Stimulated activated CD4-positive, alpha-beta T cell treated with anti-CD3 and anti-CD28 coated beads, Interleukin-12 subunit alpha, Interleukin-12 subunit beta, amount 100 ng/mL, for 4 hours (primary cell): ENCODE results near the gene S100A9.
"Not testable (repeated sequence)": the region's sequence is repeated elsewhere in the genome, so short reads cannot be mapped to it uniquely, and the experiment has no call there.

Source experiments
- DNase-seq: peaks from one replicate; pipeline ENCODE4 v3.0.0-alpha.2; 2020

The S100A9 gene

DNA sequence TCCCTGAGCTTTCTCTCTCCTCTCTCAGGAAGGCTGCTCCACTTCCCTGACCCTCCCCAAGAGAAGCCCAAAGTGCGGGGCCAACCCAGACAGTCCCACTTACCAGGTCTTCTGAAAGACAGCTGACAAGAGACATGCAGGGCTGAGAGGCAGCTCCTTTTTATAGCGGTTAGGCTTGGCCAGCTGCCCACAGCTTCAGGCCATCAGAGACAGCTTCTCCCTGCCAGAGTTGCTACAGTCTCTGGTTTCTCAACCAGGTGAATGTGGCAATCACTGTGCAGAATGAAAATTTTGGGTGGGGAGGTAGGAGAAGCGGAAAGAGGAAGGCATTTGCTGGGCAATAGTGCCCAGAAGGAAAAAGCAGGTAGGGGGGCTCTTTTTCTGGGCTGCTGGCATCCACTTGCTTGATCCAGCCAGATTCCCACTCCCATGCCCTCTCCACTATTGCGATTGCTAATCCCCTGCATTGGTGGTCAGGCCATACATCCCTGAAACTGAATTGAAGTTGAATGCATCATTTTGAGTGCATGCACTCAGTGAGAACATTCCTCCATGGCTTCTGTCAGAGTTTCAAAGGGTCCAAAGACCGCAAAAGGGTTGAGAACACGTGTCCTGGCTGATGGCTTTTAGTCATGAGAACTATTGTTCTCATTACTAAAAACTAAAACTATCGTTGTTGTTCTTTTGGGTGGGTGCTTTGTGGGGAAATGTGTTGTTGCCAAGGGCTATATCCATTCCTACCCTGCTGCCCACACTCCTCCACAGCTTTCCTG lies 33.5 kb downstream of the S100A9 start, which contains the start of gene S100A8:
S100A8 (minus strand) TSS at position 136 of the 773 bp plus-strand sequence. CDS start 538 bp downstream, outside the sequence.
- DNase-seq, result no peak

DNA sequence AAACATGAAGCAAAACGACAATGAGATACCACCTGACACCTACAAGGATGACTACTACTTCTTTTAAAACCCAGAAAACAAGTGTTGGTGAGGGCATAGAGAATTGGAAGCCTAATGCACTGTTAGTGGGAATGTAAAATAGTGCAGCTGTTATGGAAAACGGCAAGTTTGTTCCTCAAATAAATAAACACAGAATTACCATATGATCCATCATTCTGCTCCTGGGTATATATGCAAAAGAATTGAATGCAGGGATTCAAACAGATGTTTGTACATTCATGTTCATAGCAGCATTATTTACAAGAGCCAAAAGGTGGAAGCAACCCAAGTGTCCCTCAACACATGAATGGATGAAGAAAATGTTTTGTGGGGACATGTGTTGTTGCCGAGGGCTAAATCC lies 34.6 kb downstream of the S100A9 start:
- DNase-seq, result no peak

DNA sequence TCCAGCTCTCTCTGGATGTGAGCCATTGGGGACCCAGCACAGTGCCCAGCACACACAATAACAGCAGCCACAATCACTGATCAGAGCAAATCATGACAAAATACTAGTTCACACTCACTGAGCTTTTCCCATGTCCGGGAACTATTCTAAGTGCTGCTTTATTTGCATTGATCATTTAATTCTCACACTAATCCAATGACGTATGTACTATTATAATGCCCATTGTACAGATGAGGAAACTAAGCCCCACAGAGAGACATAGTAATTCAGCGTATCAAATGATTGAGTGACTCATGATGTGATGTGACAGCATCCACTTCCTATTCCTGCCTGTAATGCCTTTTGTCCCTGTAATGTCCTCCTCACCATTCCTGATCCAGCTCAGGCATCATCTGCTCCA lies 35.2 kb downstream of the S100A9 start:
- DNase-seq, result no peak

DNA sequence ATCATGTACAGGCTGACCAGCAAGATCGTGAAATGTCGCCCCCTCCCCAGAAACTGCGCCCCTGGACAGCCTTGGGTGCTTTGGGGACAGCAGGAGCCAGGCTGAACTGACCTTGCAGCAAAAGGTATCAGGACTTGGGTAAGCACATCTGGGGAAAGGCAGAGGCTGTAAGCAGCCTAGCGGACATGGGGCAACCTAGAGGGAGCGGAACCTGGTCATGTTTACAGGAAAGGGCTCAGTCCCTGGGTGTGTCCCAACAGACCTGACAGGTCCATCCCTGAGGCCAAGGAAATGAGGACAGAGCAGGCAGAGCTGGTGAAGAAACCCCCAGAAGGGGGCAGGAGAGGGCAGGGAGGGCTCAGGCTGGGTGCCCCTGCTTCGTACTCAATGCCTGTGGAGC lies 36.3 kb downstream of the S100A9 start:
- DNase-seq, result no peak

DNA sequence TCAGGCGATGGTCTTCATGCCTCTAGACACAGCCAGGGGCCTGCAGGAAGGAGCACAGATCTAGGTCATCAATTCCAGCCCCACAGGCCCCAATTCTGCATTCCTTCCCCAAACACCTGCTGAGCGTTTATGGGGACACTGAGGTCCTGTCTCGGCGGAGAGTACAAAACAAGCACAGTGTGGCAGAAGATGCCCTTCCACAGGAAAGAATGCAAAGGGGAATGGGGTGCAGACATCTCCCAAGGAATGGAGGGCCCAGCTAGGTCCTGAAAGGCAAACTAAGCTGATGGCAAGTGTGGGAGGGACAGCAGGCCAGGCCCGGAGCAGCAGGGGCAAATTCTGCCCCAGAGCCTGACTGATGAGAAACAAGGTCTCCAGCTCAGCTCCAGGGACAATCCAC lies 36.7 kb downstream of the S100A9 start:
- DNase-seq, result no peak

DNA sequence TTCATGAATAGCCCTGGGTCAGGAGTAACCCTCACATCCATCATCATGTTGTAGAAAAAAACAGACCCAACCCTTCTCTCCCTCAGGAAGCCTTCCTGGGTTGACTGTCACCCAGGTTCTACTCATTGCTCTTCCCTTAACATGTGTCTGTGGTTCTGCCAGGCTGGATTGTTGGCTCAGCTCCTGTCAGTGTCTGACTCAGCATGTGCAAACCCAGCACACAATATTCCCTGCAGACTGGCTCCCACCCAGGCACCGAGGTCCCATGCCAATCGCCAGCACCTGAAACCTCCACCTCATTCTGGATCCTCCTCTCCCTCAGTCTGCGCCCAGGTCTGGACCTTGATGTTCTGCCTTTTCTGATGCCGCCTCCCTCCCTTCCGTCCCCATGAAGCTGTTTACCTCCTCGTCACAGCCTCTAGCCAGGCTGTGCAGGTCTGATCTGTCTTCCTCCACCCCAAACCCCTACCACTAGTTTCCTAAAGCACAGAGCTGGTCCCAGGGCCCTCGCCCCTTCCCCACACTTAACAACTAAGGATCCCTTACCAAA lies 37.6 kb downstream of the S100A9 start:
- no peak for DNase-seq

DNA sequence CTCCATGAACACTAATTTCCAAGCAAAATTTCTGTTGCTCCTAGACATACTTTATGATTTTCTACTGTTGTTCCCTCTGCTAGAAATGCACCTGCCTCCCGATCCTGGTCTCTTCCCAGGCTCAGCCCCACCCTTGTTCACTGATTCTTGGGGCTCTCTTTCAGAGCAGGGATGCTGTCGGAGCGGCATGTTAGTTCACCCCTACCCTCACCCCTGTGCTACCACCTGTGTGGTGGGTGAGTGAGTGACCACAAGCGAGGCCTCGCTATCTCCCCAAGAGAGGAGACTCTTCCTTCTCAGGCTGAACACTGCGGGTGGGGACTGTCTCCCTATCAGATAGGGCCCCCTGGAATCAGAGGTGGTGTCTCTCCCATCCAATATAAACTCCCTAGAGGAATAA lies 38.1 kb downstream of the S100A9 start:
- DNase-seq, result no peak

DNA sequence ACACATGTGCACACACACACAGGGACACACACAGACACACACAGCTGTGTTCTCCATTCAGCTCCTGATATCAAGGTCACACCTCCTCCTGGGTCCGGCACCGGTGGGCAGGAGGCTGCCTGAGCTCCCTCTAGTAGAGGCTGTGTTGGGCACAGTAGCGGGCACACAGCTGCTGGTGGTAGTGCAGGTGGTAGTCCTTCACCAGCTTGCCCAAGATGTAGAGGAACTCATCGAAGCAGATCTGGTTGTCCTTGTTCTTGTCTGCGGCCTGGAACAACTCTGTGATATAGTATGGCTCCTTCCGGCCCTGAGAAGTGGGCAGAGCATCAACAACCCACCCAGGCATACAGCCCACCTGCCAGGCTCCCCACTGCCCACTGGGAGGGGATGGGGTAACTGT lies 38.8 kb downstream of the S100A9 start:
- no peak for DNase-seq

DNA sequence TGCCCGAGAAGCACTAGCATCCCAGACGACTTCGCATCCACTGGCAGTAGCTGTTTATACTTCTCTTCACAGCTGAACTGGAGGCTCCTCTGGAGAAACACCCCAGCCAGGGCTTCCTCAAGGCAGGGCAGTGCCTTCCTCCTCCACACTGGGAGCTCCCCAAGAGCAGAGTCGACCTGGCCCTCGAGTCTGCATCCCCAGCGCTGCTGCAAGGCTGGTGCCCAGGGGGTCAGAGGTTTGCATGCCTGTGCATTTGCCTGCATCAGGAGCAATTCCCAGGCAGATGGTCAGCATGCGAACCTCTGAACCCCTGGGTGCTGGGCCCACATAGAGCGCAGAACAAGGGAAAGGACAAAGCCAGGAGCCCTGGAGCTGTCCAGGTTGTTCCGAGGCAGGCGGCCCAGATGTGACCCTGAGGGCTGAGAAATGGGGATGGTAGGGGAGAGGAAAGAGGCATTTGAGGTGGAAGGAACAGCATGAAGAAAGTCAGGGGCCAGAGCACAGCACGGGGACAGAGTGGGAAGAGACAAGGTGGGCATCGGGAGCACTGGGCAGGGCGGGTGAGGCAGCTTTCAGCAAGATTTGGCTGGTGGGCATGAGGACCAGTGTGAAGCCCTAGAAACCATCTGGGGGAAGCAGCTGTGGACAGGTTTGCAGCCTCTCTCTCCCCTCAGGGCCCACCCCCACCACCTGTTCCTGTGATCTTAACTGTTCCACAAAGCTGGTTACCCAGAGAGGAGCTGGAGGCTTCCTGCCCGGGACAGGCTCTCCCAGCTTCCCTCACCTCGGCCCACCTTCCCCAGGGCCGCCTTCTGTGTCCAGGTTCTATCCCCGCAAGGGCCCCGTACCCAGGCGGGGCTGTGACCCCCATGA lies 39.6 kb downstream of the S100A9 start:
- no peak for DNase-seq

DNA sequence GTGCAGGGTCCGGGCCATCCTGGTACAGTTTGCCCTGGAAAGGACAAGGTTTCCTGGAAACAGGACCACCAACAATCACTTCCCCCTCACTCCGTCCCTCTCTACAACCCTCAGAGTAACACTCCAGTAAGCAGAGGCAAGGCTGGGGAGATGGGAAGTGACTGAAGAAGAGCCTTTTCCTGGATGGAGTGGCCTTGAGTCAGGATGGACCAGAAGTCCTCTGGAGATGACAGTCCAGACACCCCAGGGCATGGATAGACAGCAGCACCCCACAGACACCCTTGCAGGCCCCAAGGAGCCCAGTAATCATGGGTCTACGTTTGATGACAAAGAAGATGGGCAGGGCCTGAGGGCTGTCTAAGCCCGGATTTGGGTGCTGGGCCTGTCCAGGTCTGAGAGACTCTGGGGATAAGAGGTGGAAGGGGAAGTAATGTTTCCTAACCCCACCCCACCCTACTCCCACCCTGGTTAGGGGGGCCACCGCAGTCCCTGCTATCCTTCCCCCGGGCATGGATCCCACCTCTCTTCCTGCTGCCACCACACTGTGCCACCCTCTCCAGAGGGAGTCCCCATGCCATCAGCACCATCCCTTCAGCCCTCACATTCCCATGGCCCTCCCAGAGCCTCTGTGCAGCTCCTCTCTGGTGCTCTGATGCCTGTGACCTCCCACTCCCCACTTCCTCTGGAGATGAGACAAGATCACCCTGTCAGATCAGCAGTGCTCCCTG lies 40.4 kb downstream of the S100A9 start:
- DNase-seq, result no peak

DNA sequence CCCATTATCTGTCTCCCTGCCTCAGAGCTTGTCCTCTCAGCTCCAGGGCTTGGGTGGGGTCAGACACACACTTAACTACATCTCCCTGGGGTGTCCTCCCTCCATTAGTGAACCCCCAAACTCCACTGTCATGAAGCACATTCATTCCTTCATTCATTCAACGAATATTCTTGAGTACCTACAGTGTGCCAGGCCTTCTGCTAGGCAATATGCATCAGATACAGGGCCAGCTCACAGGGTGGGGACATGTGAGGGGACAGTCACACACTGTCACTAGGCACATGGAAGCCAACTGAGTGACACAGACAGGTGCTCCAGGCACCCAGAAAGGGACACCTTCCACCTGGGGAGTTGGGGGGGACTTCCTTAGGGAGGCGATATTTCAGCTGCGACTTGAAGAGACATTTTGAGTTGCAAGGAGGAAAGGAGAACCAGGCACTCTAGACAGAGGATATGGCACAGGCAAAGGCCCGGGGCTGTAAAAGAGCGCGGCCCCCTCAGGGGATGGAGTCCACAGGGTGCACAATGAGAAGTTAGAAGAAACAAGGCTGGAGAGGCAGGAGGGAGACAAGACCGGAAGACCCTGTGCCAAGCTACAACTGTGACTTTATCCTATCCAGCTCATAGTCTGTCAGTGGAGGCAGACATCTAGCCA lies 41.9 kb downstream of the S100A9 start:
- DNase-seq, result no peak

DNA sequence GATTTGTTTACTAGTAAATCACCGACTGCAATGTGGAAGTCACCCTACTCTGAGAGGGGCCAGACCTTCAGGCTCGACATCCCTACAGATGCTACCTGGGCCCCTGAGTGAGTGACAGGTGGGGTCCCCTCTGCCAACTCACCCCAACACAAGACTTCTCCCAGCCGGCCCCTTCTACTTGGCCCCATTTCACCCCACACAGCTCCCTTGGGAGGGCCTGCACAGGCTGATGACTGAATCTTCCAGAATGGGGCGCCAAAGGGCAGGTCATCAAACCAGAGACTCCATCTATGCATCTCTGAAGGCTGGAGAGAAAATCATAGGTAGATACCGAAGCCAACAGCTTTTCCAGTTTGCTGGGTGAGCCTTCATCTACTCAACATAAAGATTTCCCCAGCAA lies 42.6 kb downstream of the S100A9 start:
- no peak for DNase-seq

DNA sequence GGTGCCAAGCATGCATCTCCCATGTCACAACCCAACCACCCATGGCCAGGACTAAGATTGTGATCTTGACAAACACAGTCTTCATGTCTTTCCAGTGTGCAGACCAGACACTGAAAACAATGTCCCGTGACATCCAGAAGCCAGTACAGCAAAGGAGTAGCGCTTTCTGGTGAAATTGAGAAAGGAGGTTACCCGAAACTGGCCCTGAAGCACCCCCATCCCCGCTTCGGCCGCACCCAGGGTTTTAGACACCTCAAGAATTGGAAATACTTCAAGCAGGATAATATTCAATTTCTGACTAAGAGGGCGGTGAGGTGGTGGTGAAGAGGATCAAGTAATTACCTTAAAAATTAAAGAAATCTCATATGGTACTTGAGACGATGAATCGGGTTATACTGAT lies 43.8 kb downstream of the S100A9 start:
- no peak for DNase-seq

DNA sequence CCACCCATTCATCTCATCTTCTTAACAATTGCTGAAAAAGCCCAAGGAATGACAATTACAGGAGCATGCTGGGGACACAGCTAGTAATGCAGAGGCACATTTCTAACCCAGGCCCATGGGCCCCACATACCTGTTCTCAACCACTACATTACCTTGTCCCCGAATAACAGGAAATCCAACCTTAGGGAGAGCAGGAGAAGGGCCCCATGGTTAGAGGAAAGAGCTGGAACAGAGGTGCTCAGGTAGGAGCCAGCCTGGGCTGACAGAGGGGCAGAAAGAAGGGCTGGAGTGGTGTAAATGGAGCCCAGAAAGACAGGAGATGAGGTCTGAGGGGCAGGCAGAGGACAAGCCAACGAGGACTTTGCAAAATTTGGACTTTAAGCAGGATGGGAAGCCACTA lies 44.6 kb downstream of the S100A9 start:
- DNase-seq, result no peak

DNA sequence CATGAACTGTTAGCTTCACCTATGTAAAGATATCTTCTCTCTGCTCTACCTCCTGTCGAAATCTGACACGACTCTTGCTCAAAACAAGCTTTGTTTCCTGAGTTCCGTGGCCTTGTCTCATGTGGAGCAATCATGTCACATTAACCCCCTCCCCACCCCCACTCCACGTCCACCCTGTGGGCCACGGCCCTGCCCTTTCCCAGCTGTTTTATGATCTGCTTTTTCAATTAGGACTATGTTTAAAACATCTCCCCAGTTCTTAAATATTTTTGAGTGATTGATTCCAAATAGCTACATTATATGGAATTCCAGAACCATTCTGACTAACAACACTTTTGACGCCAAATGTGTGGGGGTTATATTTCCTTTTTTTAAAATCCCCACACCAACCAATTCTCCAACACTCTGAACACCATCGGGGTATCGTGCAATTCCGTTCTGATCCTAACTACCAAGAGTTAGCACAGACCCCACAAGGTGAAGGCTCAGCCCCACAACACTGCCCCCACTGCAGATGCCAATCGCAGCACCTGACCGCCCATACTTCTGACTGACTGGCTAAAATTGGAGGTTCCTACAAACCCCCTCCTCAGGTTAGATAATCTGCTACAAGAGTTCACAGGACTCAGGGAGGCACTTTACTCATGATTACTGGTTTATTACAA lies 45.9 kb downstream of the S100A9 start:
- no peak for DNase-seq

DNA sequence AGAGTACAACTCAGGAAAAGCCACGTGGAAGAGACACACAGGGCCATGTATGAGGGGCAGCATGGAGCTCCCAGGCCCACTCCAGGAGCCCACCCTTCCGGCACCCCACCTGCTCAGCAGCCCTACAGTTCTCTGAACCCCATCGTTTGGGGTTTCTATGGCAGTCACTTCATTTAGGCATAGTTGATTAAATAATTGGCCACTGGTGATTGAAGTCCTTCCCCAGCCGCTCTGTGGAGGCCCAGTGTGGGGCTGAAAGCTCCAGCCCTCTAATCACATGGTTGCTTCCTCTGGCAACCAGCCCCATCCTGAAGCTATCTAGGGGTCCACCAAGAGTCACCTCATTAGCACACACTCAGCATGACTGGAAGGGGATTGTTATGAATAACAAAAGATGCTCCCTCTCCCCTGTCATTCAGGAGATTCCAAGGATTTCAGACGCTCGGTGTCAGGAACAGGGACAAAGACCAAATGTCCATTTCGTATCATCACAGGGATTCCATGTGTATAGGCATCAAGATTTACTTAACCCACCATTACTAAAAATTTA lies 46.5 kb downstream of the S100A9 start:
- no peak for DNase-seq

DNA sequence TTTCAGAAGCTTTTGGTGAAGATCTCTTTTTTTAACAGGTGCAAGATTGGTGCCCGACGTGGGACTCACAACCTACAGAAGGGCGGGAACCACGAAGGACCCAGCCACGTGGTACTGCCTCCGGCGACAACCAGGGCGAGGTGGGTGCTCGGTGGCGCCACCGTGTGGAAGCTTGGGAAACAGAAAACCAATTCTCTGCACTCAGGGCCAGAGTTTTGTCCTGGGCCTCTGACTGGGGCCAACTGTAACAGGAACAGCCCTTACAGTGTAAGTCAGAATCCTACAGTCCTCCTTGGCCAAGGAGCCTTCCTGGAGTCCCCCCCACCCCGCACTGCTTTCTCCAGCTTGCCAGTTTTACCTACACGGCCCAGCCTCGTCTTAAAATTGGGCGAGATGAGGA lies 47.1 kb downstream of the S100A9 start:
- peak; percentile 61 for DNase-seq

DNA sequence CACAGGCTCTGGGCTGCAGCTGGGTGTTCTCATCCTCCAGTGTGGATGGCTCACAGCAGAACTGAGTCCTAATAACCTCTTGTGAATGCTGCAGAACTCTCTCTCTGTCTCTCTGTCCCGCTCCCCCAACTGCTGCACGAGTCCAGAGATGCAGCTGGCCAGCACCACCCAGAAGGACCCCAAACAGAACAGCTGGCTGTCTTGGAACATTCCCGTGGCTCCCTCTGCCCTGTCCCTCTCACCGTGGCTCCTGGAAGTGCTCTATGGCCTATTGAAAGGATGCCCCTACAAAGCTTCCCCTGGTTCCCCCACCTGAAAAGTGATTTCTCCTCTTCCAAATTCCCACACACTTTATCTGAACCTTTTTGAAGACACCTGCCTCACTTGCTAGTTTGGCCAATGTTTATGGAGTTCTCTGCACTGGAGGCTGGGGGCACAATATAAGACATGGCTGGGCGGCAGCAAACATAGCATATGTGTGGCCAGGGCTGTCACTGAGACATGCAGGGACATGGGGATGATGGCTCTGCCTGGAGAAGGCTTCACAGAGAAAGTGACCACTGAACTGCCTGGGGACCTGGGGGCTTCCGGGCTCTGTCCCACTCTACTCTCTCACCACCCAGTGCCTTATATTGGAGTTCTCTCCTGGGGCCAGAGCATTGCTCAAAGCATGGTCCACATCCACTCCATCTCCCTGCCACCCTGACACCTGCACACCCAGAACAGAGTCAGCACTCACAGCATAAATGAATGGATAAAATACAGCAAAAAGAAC lies 48.4 kb downstream of the S100A9 start:
- not testable (repeated sequence) for DNase-seq

DNA sequence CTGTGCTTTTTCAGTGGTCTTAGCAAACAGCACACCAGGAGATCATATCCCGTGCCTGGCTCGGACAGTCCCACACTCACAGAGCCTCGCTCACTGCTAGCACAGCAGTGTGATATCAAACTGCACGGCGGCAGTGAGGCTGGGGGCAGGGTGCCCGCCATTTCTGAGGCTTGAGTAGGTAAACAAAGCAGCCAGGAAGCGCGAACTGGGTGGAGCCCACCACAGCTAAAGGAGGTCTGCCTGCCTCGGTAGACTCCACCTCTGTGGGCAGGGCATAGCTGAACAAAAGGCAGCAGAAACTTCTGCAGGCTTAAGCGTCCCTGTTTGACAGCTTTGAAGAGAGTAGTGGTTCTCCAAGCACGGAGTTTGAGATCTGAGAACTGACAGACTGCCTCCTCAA lies 49.6 kb downstream of the S100A9 start:
- DNase-seq, result not testable (repeated sequence)
